ENCODE data around the gene POU6F2.
"Not testable (repeated sequence)": the region's sequence is repeated elsewhere in the genome, so short reads cannot be mapped to it uniquely, and the experiment has no call there.

Gene POU6F2

DNA sequence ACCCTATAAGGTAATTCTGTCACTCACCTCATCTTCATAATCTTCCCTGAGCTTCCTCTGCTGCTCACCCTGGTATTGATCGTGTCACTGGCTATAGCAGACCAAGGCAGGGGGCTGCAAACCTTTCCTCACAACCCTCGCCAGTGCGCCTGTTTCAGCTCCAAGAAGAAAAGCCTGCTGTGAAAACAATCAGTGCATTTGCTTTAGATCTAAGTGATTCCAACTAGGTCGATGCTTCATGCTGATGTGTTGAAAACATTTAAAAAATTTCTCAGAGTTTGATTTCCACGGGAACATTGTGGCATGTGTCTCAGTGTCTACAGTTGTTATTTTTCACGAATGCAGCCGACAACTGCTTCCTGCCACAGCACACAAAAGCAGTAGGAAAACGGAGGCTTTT, 27.3 kb downstream of the POU6F2 start:
- H3K27me3 ChIP-seq (ENCODE audit: insufficient read depth, poor library complexity, severe bottlenecking) = no peaks in the 10 kb centered on the region
- H3K4me1 ChIP-seq (ENCODE audit: insufficient read depth, poor library complexity, severe bottlenecking) = no peaks in the 10 kb centered on the region
- ATAC-seq (ENCODE audit: low read depth) (no peak), DNase-seq (ENCODE audit: low spot score) (no peak)
- H3K9me3 ChIP-seq (ENCODE audit: severe bottlenecking) = no peaks in the 10 kb centered on the region
- no peak overlapping the region for H3K27ac ChIP-seq (ENCODE audit: poor library complexity, severe bottlenecking)
- H3K36me3 ChIP-seq (ENCODE audit: low read depth) = no peaks in the 10 kb centered on the region
- no peak overlapping the region for H3K4me3 ChIP-seq (ENCODE audit: severe bottlenecking)
- TF ChIP-seq CTCF (IDR thresholded peaks at IDR 0.05; ENCODE audit: poor library complexity, severe bottlenecking) = no peak

GRCh38 chr7:39005461-39005860, 27.8 kb downstream of the POU6F2 start:
- no peak for TF ChIP-seq CTCF (IDR thresholded peaks at IDR 0.05; ENCODE audit: poor library complexity, severe bottlenecking)
- Histone ChIP-seq H3K4me3 (ENCODE audit: severe bottlenecking) (no peak overlapping the region), H3K9me3 (ENCODE audit: severe bottlenecking) (no peaks in the 10 kb centered on the region), H3K27ac (ENCODE audit: poor library complexity, severe bottlenecking) (no peak overlapping the region), H3K4me1 (ENCODE audit: insufficient read depth, poor library complexity, severe bottlenecking) (no peaks in the 10 kb centered on the region), H3K36me3 (ENCODE audit: low read depth) (no peaks in the 10 kb centered on the region), H3K27me3 (ENCODE audit: insufficient read depth, poor library complexity, severe bottlenecking) (no peaks in the 10 kb centered on the region)
- no peak for DNase-seq (ENCODE audit: low spot score)
- ATAC-seq (ENCODE audit: low read depth) = no peak

GRCh38 chr7:39013049-39013939, 35.6 kb downstream of the POU6F2 start:
- H3K36me3 ChIP-seq (ENCODE audit: low read depth); H3K9me3 ChIP-seq (ENCODE audit: severe bottlenecking); H3K27me3 ChIP-seq (ENCODE audit: insufficient read depth, poor library complexity, severe bottlenecking); DNase-seq (ENCODE audit: low spot score); H3K4me1 ChIP-seq (ENCODE audit: insufficient read depth, poor library complexity, severe bottlenecking): not testable (repeated sequence)
- Histone ChIP-seq H3K27ac (ENCODE audit: poor library complexity, severe bottlenecking) (peak overlapping the region; percentile 34), H3K4me3 (ENCODE audit: severe bottlenecking) (peak overlapping the region; percentile 36)
- 0 out of 3 replicates have a peak, but pooled peaks have one; percentile 36 for ATAC-seq (ENCODE audit: low read depth)

DNA sequence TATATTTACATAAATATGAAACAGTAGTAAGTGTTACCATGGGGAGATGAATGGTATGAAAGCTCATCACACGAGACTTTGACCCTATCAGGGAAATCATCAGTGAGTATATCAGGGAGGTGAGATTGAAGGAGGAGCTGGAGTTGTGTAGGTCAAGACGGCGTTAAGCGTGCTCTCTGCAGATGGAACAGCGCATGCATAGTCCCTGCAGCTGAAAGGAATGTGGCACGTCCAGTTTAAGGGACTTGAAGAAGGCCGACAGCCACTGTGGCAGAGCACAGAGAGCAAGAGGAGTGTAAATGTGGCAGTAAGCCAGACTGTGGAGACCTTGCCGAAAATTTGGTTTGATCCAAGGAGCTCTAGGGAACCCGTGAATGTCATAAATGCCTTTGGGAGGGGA, 38.9 kb downstream of the POU6F2 start:
- H3K27ac ChIP-seq (ENCODE audit: poor library complexity, severe bottlenecking) = no peak overlapping the region
- H3K36me3 ChIP-seq (ENCODE audit: low read depth) = no peaks in the 10 kb centered on the region
- no peak overlapping the region for H3K4me3 ChIP-seq (ENCODE audit: severe bottlenecking)
- ATAC-seq (ENCODE audit: low read depth) = no peak
- H3K27me3 ChIP-seq (ENCODE audit: insufficient read depth, poor library complexity, severe bottlenecking) = no peaks in the 10 kb centered on the region
- TF ChIP-seq CTCF (IDR thresholded peaks at IDR 0.05; ENCODE audit: poor library complexity, severe bottlenecking) = no peak
- H3K4me1 ChIP-seq (ENCODE audit: insufficient read depth, poor library complexity, severe bottlenecking) = no peaks in the 10 kb centered on the region
- no peaks in the 10 kb centered on the region for H3K9me3 ChIP-seq (ENCODE audit: severe bottlenecking)
- DNase-seq (ENCODE audit: low spot score) = no peak

GRCh38 chr7:39017369-39017915, 39.7 kb downstream of the POU6F2 start:
- DNase-seq (ENCODE audit: low spot score) (no peak), ATAC-seq (ENCODE audit: low read depth) (no peak)
- no peaks in the 10 kb centered on the region for H3K4me1 ChIP-seq (ENCODE audit: insufficient read depth, poor library complexity, severe bottlenecking)
- no peak overlapping the region for H3K27ac ChIP-seq (ENCODE audit: poor library complexity, severe bottlenecking)
- H3K36me3 ChIP-seq (ENCODE audit: low read depth) = no peaks in the 10 kb centered on the region
- H3K9me3 ChIP-seq (ENCODE audit: severe bottlenecking) = no peaks in the 10 kb centered on the region
- H3K27me3 ChIP-seq (ENCODE audit: insufficient read depth, poor library complexity, severe bottlenecking) = no peaks in the 10 kb centered on the region
- no peak overlapping the region for H3K4me3 ChIP-seq (ENCODE audit: severe bottlenecking)
- no peak for TF ChIP-seq CTCF (IDR thresholded peaks at IDR 0.05; ENCODE audit: poor library complexity, severe bottlenecking)

Measured in RWPE2 (cell line).